ENCODE data around the gene RBBP4. TPM values are rescaled to one million over a fixed set of nuclear protein-coding genes. Genes with fewer than 3 reads are reported as not detected.

The RBBP4 gene
- total and polyA plus RNA-seq, 2 donors (not counting 1 experiment from before 2014, with no cell fraction given), result 69.9 to 204 TPM

DNA sequence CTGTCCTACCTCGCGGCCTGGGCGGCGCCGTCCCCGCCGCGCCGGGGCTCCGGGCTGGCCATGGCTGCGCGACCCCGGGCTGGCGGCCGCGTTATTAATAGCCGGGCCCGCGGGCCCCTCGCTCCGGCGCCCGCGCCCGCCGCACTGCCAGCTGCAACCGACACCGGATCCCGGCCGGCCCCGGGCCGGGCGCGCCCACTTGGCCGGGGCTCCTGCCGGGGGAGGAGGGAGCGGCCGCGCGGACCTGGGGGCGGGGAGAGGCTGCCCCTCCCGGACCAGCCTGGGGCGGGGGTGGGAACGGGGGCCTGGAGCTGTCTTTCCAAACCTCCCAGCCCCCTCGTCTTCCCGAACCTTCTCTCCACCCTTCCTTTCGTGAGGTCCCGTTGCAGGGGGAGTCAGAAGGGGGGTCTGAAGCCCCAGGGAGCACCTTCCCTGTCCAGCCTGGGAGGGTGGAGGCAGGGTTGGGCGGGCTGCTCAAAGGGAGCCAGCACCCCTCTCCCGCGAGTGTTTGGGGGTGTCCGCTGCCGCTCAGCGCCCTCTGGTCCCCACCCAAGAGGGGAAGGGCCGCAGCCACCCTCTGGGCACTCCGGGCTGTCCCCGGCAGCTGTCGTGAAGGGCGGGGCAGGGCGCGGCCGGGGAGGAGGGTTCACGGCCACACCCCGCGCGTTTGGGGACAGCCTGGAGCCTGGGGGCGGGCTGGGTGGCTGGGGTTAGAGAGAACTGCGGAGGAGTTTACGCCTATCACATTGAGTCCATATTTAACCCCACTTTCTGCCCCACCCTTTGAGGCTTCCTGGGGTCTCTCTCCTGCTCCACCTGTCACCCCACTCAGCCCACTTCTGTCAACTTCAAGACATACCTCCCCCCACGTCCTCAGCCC, 51.8 kb downstream of the RBBP4 start, which contains the start of gene SYNC:
TSS of gene SYNC (minus strand) at position 172 of the 880 bp plus-strand sequence. CDS start at position 62, 110 bp downstream.
- DNase-seq, result peak; percentile 41

More for the DNA sequence above, 51.8 kb downstream of the RBBP4 start, which contains the start of gene SYNC:
- no peaks in the 10 kb centered on the region for H3K9me3 ChIP-seq (ENCODE audit: control extremely low read depth in 1 of 3, control insufficient read depth in 2 of 3, insufficient read depth in 1 of 3, low read length in 2 of 3)
- ChIA-PET CTCF (no interaction called here), POLR2A (no interaction called here)
- intact Hi-C loops (cut with micrococcal nuclease), result no loop called here
- peaks cover 16 to 19% of the 10 kb centered on the region in 2 donors for H3K4me1 ChIP-seq (ENCODE audit: control insufficient read depth in 2 of 2, insufficient read depth in 2 of 2, low read length in 2 of 2)
- Mint-ChIP-seq H3K4me3 (peak within 1 kb of the TSS; percentile 77), H3K27me3 (peaks cover 35% of the 10 kb centered on the region), H3K4me1 (peaks cover 21% of the 10 kb centered on the region), H3K27ac (peak within 1 kb of the TSS; percentile 26), H3K9me3 (ENCODE audit: insufficient read depth) (no peaks in the 10 kb centered on the region)
- peak within 1 kb of the TSS; percentile 60 for H2AFZ ChIP-seq (ENCODE audit: insufficient read depth, low read depth, low read length, poor library complexity, severe bottlenecking)
- TF ChIP-seq EZH2 (IDR thresholded peaks at IDR 0.05; ENCODE audit: borderline replicate concordance, insufficient read depth, low read depth, low read length, poor library complexity, severe bottlenecking) (no peak), CTCF (IDR thresholded peaks at IDR 0.05) (no peak)
- H3K27ac ChIP-seq (ENCODE audit: low read length in 2 of 2), result no peak within 1 kb of the TSS
- WGBS (ENCODE audit: insufficient coverage), result under 1% methylated on average over 50 of the region's 70 CpGs
- H4K20me1 ChIP-seq (ENCODE audit: control insufficient read depth, insufficient read depth, low read length, poor library complexity, severe bottlenecking), result no peaks in the 10 kb centered on the region
- peak; percentile 63 for ATAC-seq (ENCODE audit: low read depth)
- H3K4me2 ChIP-seq (replicated peaks; ENCODE audit: low read depth, low read length, poor library complexity, severe bottlenecking), result peak within 1 kb of the TSS; percentile 92
- no peaks in the 10 kb centered on the region for H3K79me2 ChIP-seq (ENCODE audit: control insufficient read depth, insufficient read depth, low read length)
- no peaks in the 10 kb centered on the region for H3K36me3 ChIP-seq (replicated peaks in 1 of 2; ENCODE audit: control extremely low read depth in 1 of 2, control insufficient read depth in 1 of 2, extremely low read depth in 1 of 2, insufficient read depth in 2 of 2, low read length in 1 of 2)
- peak within 1 kb of the TSS in 4 of 5 experiments; percentile 26 to 69 (median 44) for H3K4me3 ChIP-seq (ENCODE audit: control extremely low read depth in 1 of 5, extremely low read depth in 1 of 5, insufficient read depth in 1 of 5, low read depth in 2 of 5, low read length in 4 of 5)
- peaks cover 0 to 38% (median 18%) of the 10 kb centered on the region in 4 experiments for H3K27me3 ChIP-seq (replicated peaks in 1 of 4; ENCODE audit: control extremely low read depth in 1 of 4, control insufficient read depth in 3 of 4, insufficient read depth in 4 of 4, low read length in 3 of 4)
- peak within 1 kb of the TSS; percentile 60 for H3K9ac ChIP-seq (ENCODE audit: low read length)

All from B cell (primary cell).